HL-60/S4 (cell line): ENCODE data around the gene CMIP.

Experiments used
- in situ Hi-C: fragments of 300-500 bp; cut with MboI; formaldehyde crosslinking; loops from 2 replicates; pipeline ENCODE4 v1.14.3; 2022; ENCODE audit warnings: low sequenced_read_pairs

Gene CMIP

GRCh38 chr16:81708266-81709015, 263.8 kb downstream of the CMIP start:
- in situ Hi-C loops = no loop called here

- in situ Hi-C loops = no loop called here
Observed at GRCh38 chr16:81709016-81709900, 264.6 kb downstream of the CMIP start.

- in situ Hi-C loops = no loop called here
Observed at GRCh38 chr16:81710044-81710443, 265.4 kb downstream of the CMIP start.

GRCh38 chr16:81710596-81710995, 266.0 kb downstream of the CMIP start:
- in situ Hi-C loops = no loop called here

GRCh38 chr16:81711657-81712319, 267.2 kb downstream of the CMIP start:
- in situ Hi-C loops = no loop called here

- in situ Hi-C loops = no loop called here
Observed at GRCh38 chr16:81712681-81713080, 268.1 kb downstream of the CMIP start.

- in situ Hi-C loops = no loop called here
Observed at GRCh38 chr16:81713295-81713772, 268.7 kb downstream of the CMIP start.

GRCh38 chr16:81713796-81714195, 269.2 kb downstream of the CMIP start:
- in situ Hi-C loops = no loop called here

- in situ Hi-C loops = no loop called here
Observed at GRCh38 chr16:81714583-81714982, 270.0 kb downstream of the CMIP start.

GRCh38 chr16:81715358-81716196, 271.0 kb downstream of the CMIP start:
- in situ Hi-C loops = no loop called here

- in situ Hi-C loops = no loop called here
Observed at GRCh38 chr16:81716478-81717225, 272.0 kb downstream of the CMIP start.

- in situ Hi-C loops = no loop called here
Observed at GRCh38 chr16:81717662-81718189, 273.1 kb downstream of the CMIP start.

GRCh38 chr16:81718637-81719036, 274.0 kb downstream of the CMIP start:
- in situ Hi-C loops = no loop called here

GRCh38 chr16:81719993-81720392, 275.4 kb downstream of the CMIP start:
- in situ Hi-C loops = loop anchor here (10.0 kb wide), 2 partner anchors 95 to 355 kb away; no protein-coding TSS in a partner anchor

GRCh38 chr16:81720973-81721906, 276.6 kb downstream of the CMIP start:
- in situ Hi-C loops = loop anchor here (10.0 kb wide), 2 partner anchors 96 to 356 kb away; no protein-coding TSS in a partner anchor

GRCh38 chr16:81723098-81723723, 278.6 kb downstream of the CMIP start:
- in situ Hi-C loops = loop anchor here (10.0 kb wide), 2 partner anchors 98 to 358 kb away; no protein-coding TSS in a partner anchor

GRCh38 chr16:81728435-81728834, 283.8 kb downstream of the CMIP start:
- in situ Hi-C loops = loop anchor here (10.0 kb wide), 2 partner anchors 104 to 364 kb away; no protein-coding TSS in a partner anchor
